Hematopoietic multipotent progenitor cell treated with erythropoietin and hydrocortisone succinate and interleukin-3 and kit ligand, for 4 days (in vitro differentiated cells): ENCODE data around the gene RPP25.
A peak's percentile ranks its signal among the peaks of the same experiment; 100 is the strongest.
"Not testable (repeated sequence)": the region's sequence is repeated elsewhere in the genome, so short reads cannot be mapped to it uniquely, and the experiment has no call there.

ENCODE experiments used
- DNase-seq: peaks from one replicate; pipeline ENCODE4 v3.0.0-alpha.2; 2015

Gene RPP25

DNA sequence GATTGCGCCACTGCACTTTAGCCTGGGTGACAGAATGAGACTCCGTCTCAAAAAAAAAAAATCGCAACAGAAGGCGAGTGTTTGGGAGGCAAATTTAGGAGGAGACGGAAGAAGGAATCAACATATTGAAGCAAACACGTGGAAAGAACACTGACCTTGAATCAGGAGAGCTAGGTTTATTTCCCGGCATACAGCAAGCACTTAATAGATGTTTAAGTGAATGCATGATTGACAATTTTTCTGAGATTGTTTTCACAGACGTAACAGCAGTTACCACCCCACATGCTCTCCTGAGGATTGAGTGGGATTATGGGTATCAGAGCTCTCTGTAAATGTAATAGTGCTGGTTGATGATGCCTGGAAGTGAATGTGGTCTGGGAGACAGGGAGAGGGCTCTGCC is 5.6 kb upstream of the RPP25 start:
- no peak for DNase-seq

DNA sequence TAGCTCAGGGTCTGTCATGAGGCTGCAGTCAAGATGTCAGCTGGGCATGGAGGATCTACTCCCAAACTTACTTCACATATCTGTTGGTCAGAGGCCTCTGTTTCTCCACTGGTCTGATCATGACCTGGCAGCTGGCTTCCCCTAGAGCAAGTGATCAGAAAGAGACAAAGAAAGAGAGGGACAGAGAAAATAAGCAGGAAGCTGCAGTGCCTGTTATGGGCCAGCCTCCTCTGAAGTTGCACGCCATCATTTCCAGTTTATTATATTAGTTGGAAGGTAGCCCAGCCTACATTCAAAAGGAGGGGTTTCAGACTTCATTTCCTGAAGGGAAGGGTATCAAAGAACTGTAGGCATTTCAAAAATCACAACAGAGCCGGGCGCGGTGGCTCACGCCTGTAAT is 5.0 kb upstream of the RPP25 start:
- DNase-seq: no peak

DNA sequence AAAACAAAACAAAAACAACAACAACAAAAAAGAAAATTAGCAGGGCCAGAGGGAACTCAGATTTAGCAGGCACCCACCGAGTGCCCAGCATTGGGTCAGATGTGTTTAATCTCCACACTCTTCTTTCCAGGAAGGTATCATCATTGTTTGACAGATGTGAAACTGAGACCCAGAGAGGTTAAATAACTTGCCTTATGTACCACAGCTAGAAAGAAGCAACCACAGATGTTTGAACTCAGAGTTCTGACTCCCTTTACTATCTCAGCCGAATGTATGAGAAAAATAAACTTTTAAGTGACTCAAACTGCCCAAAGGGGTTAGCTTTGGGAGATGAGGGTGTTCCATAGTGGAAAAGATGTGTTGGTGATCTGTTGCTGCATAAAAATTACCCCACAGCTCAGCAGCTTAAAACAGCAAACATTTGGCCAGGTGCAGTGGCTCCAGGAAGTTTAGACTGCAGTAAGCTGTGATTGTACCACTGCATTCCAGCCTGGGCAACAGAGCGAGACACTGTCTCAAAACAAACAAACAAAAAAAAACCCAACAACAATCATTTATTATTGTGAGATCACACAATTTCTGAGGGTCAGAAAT is 4.5 kb upstream of the RPP25 start:
- DNase-seq: no peak

DNA sequence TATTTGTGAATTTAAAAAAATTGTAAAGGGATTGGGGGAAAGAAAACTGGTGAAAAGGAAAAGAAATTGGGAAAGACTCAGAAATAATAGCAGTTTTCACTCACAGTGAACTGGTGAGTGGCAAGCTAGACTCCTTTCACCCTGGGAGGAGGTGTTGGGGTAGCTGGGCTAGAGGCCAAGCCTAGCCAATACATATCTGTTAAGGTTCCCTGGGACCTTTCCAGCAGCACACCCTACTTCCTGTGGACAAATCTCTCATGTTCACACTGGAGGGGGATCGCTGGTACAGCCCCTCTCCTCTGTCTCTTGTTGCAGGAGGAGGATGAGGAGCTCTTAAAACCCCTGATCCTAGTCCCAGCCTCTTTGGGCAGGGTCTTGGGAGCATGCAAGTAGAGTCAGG is 3.7 kb upstream of the RPP25 start:
- no peak for DNase-seq

DNA sequence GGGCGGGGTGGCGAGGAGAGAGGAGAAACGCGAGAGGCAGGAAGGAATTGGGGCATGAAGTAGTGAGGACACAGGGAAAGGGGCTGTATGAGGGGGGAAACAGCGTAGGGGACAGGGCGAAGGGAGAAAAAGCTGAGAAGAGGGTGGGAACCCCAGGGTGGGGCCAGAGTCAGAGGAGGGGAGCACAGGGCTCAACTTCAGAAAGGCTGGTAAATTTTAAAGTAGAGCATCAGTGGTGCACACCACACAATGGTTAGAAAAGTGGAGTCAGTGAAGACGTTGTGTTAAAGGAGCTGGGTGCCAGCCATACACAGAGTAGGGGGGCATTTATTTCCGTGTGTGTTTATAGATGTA is 3.0 kb upstream of the RPP25 start:
- DNase-seq: no peak

DNA sequence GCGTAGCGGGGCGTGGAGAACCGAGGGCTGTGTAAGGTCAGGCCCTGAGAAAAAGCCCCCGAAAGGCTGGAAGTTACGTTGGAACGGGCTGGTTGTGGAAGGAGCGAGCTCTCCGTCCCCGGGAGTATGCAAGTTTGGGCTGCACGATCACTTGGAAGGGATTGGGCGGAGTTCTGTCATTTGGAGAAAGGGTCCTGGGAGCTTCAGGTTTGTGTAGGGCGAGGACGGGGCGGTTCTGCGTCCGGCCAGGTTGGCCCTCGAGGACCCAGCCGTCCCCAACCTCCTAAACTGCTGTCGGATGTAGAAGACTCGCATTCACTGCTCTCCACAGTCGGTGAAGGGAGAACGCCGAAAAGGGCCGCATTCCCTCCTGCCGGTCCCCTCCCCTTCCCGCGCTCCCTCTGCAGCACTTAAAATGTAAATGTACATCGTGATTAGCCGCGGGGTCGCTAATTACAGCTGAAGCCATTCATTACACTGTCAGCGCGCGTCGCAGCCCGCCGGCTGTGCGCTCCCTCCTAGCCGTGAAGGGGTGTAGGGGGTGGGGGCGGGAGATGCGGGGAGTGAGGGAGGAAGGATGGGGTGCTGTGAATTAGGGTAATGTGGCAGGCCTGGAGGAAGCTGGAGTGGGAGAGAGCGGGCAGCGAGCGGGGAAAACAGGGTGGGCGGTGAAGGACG is 2.5 kb upstream of the RPP25 start:
- DNase-seq: no peak

DNA sequence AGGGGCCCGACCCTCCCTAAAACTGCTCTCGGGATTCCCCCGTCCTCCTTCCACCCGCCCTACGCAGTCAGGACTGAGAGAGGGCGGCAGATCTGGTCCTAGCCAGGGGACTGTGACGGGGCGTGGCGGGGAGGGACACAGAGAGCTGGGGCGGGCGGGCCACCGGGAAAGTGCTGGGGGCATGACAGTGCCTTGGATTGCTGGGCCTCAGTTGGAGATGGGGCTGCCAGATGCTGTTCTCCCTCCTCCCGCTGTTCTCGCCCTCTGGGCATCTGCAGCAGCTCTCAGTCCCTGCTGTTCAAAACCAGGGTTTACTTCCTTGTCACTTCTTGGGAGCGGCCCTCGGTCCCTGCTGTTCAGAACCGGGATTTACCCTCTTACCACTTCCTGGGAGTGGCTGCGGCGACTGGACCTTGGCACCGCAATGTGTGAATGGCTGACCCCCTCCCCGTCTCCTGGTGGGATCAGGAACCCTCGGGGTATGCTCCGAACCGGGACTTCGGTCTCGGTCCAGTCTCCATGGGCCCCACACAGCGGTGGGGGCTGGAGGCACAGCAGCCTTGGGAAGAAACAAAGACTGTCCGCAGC is 1.8 kb upstream of the RPP25 start:
- peak; percentile 32 for DNase-seq

DNA sequence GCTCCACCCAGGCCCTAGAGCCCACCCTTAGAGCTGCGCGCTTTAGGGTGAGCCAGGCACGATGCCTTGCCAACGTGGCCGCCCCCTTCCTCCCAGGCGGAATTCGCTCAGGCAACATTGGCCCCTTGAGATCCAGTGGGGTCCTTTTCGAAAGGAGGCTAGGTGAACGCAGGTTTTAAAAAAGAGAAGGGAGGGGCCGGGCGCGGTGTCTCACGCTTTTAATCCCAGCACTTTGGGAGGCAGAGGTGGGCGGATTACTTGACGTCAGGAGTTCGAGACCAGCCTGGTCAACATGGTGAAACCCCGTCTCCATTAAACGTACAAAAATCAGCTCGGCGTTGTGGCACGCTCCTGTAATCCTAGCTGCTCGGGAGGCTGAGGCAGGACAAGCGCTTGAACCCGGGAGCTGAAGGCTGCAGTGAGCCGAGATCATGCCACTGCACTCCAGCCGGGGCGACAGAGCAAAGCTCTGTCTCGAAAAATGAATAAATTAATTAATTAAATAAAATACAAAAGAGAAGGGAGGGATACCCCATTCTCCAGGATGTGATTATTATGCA is 984 bp upstream of the RPP25 start:
- no peak for DNase-seq

DNA sequence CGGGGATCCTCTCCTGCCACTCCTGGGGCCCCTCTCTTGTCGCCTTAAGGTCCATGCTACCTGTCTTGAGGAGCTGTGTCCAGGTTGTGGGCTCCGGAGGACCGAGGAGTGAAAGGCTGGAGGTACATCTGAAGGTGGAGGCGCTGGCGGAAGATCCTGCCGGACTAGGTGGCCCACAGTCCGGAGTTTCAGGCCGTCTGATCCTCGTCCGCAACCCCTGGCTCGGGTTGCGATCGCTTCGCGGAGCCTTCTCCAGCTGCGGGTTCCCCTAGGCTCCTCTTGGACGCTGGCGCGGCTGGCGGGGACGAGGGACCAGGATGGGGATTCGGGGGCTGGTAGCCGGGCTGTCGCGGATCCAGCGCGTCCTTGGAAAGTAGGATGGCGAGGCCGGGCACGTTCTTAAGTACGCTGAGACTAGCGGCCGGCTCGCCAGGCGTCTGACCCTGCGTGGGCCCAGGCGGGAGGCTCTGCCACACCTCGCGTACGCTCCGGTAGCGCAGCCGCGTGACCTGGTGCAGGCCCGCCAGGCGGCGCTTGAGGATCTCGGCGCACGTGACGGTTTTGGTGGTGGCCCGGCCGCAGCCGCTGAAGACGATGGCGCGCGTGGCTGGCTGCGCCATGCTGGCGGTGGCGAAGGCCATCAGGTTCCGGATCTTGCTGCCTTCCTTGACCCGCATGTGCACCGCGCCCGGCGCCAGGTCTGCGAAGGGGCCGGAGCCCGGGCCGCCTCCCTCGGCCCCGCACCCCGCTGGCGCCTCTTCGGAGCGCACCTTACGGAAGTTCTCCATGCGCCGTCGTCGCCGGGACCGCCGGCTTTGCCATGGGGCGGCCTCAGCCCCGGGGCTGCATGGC is 550 bp downstream of the RPP25 start:
- peak; percentile 84 for DNase-seq

DNA sequence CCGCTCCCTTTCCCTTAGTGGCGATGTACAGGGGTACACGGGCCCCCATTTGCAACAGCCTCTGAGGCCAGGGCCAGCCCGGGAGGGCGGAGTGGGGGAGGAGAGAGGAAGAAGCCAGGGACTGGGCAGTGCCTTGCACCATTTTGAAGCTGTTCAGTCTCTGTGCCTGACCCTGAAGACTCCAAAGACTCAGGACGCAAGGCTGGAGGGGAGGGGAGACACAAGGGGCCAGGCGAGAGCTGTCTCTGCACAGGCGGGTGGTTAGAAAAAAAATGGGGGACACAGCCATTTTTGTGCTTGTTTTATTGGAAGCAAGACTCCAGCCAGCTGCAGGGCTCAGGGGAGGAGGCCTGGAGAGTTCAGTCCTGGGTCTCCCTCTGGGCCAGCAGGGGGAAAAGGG is 1.6 kb downstream of the RPP25 start:
- DNase-seq: no peak

DNA sequence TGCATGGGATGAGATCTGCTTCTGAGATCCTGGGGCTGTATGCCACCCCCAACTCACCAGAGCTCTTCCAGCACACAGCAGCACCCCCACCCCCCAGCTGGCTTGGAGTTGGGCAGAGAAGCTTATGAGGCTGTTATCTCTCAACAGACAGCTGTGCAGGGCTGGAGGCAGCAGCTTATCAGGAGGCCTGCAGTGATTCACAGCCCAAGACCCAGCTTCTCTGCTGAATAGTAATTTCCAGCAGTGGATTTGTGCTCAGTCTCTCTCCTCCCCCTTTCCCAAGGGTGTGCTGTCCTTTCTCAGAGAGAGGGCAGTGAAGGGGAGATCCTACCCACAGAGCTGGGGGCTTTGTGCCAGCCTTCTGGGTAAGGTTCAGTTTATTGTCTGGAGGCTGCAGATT is 2.1 kb downstream of the RPP25 start:
- peak; percentile 97 for DNase-seq

DNA sequence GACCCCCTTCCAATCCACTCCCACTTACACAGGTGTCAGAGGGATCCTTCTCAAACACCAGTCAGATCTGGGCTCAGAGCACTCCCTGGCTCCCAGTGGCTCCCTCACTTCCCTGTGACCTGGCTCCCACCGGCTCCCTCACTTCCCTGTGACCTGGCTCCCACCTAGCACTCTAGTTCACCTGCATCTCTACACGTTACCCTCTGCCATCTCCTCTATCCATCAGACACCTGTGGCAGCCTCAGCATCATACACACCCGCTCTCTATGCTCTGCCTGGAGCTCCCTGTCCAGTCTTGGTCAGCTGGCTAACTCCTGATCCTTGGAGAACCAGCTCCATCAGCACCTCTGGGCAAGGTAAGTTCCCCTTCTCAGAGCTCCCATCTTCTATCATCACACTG is 5.6 kb downstream of the RPP25 start:
- no peak for DNase-seq

DNA sequence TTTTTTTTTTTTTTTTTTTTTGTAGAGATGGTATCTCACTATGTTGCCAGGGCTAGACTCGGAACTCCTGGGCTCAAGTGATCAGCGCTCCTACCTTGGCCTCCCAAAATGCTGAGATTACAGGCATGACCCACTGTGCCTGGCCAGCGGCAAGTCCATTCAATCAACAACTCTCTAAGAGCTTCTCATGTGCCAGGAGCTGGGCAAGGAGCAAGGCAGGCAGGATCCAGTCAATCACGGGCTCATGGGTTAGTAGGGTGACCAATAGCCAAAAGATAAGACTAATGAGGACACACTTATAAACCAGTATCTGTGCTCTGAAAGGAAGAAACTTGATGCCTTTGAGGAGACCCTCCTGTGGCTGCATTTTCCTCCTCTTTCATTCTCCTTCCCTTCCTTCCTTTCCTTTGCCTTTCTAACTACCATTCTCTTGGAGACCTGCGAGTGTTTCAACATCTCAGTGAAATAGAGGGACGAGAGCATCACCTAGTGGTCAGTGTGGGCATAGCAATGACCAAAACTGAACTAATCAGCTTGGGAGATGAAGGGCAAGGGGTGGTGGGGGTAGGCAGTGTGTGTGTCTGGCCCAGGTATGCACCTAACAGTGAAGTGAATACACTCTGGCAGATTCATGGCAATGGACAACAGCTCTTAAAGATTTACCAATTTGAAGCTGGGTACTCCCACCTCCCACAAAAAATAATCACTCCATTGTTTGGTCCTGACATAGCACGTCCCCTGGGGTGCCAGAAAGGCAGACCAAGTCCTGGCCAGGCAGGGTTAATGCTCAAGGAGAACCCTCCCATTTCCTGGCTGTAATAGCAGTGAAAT is 6.3 kb downstream of the RPP25 start:
- DNase-seq: peak; percentile 89

DNA sequence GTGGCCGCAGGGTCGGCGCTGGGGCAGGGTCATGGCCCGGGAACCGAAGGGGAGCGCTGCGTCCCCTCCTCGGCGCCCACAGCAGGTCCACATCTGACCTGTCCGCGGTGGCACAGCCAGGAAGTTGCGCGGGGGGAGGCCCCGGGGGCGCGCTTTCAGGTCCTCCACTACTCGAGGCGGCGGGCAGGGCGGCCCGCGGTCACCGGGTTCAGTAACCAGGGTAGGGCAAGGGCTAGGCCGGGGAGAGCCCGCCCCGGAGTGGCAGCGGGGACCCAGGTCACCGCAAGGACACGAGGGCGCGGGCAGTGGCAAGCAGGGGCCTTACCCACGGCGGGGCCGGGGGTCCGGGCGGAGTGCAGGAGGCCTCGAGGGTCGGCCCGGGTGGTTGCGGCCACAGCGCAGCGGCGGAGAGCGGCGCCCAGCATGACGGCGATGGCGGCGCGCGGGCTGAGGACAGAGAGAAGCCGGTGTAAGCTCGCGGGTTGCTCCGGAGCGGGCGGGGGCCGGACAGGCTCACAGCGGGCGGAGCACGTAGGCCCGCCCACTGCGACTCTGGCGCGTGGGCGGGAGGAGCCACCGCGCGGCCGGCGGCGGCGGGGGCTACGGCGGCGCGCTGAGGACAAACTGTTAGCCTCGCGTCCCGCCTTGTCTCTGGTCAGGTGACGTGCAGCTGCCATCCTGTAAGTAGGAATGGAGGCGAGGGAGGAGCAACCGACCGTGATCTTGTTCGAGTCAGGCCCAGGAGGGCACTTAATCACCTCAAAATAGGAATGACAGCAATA is 18.8 kb downstream of the RPP25 start, which contains the start of gene COX5A:
COX5A (minus strand) TSS at position 484 of the 782 bp plus-strand sequence; CDS start at position 425, 59 bp downstream.
- DNase-seq: peak; percentile 98

DNA sequence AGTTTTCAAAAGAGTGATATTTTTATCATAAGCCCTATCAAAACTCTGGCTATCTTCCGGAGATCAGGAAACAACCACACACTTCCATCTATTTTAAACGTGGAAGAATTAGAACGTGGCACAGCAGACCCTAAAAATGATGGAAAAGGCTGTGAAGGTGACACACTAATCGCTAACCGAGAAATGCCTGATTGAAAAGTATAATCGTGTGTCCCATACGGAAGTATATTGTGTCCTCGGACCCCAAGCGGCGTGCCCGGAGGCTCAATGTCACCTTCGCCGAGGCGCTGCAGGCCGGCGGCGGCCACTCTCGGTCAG is 19.3 kb downstream of the RPP25 start:
- peak; percentile 67 for DNase-seq

DNA sequence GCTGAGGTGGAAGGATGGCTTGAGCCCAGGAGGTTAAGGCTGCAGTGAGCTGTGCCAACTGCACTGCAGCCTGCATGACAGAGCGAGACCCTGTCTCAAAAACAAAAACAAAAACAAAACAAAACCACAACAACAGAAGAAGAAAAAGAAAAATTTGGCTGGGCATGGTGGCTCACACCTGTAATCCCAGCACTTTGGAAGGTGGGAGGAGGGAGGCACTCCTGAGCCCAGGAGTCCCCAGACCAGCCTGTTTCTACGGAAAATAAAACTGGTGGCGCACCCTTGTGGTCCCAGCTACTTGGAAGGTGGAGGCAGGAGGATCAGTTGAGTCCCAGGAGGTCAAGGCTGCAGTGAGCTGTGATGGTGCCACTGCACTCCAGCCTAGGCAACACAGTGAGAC is 21.4 kb downstream of the RPP25 start:
- DNase-seq: peak; percentile 36

DNA sequence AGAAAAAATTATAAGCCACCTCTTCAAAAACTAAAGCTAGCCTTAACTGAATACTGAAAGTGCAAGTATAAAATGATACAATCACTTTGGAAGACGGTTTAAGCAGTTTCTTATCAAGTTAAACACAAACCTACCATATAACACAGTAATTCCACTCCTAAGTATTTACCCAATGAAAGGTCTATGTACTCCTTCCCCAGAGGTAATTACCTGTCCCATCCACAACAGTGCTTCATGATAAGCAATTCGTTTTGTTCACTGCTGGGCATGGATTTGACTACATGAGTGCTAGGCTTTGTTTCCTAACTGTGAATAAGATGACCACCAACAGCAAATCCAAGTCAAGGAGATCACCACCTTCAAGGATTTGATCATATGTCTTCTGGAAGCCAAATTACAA is 23.0 kb downstream of the RPP25 start:
- no peak for DNase-seq

DNA sequence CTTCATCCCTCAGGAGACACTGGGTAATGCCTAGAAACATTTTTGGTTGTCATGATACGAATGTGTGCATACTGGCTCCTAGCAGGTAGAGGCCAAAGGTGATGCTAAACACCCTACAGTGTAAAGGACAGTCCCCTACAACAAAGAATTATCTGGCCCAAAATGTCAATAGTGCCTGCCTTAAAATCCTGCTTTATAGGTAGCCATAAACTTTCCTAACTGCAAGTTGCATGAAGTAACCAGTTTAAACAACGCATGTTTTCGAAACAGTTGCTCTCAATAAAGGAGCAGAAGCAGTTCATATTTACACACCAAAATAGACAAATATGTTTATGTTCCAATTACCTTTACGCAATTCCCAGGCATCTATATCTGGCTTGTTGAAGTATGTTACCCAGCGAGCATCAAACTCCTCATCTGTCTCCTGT is 27.8 kb downstream of the RPP25 start:
- DNase-seq: no peak

DNA sequence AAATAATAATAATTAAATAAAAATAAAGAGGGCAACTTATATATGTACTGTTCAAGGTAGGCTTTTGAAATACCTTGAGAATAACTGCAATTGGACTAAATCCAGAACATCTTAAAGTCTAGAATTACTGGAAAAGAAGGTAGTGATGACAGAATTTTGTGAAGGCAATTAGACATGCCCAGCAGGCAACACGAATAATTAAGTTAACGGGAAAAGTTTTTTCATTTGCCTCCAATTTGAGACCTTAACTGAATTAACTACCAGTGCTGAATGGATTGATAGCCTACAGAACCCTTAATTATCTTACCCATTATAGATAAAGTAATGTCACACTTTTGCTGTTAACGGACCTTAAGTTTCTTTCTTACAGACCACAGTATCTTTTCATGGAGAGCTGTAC is 32.0 kb downstream of the RPP25 start:
- DNase-seq: no peak

DNA sequence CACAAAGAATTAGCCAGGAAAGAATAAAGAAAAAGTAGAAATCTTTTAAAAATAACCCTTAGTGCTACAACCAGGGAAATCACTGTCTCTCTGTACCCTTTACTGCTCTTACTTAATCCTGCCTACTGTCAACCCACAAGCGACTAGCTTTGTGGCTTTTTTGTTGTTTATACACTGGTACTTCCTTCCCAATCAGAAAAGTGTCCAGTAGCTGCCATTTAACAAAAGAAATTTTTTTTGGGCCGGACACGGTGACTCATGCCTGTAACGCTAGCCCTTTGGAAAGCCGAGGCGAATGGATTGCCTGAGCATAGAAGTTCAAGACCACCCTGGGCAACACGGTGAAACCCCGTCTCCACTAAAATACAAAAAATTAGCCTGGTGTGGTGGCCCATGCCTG is 36.1 kb downstream of the RPP25 start:
- DNase-seq: no peak

DNA sequence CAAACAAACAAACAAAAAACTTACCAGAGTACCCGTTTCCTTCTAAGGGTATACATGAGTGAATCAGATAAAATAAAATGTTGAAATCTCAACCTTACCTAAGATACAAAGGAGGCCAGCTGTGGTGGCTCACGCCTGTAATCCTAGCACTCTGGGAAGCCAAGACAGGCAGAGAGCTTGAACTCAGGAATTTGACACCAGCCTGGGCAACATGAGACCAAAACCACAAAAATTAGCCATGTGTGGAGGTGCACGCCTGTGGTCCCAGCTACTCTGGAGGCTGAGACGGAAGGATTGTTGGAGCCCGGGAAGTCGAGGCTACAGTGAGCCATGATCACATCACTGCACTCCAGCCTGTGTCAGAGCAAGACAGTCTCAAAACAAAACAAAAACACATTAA is 38.9 kb downstream of the RPP25 start:
- no peak for DNase-seq

DNA sequence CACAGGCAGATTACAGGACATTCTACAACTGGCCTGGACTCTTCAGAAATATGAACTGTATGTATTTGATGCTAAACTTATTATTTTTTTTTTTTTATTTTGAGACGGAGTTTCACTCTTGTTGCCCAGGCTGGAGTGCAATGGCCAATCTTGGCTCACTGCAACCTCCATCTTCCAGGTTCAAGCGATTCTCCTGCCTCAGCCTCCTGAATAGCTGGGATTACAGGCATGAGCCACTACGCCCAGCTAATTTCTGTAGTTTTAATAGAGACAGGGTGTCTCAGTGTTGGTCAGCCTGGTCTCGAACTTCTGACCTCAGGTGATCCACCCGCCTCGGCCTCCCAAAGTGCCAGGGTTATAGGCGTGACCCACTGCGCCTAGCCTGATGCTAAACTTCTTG is 42.8 kb downstream of the RPP25 start:
- DNase-seq: not testable (repeated sequence)
